DMS 273 (cell line): ENCODE data around the gene PARD3.
A peak's percentile ranks its signal among the peaks of the same experiment; 100 is the strongest.

Source experiments
- DNase-seq: peaks from one replicate; lab custom pipeline; 2025; ENCODE audit not compliant: unreplicated experiment; lab: John Stamatoyannopoulos, UW

The PARD3 gene

GRCh38 chr10:34237898-34238455 lies 577.1 kb downstream of the PARD3 start:
- DNase-seq: no peak

- DNase-seq: peak; percentile 58
Observed at GRCh38 chr10:34236931-34237330, 578.2 kb downstream of the PARD3 start.

- DNase-seq: peak; percentile 22
Observed at GRCh38 chr10:34235164-34235832, 579.8 kb downstream of the PARD3 start.

- no peak for DNase-seq
Observed at GRCh38 chr10:34232481-34232880, 582.6 kb downstream of the PARD3 start.

GRCh38 chr10:34231441-34232180 lies 583.5 kb downstream of the PARD3 start:
- no peak for DNase-seq

GRCh38 chr10:34229917-34230316 lies 585.2 kb downstream of the PARD3 start:
- no peak for DNase-seq

GRCh38 chr10:34228066-34228465 lies 587.0 kb downstream of the PARD3 start:
- DNase-seq: no peak

GRCh38 chr10:34224639-34225038 lies 590.5 kb downstream of the PARD3 start:
- no peak for DNase-seq

GRCh38 chr10:34223658-34224057 lies 591.4 kb downstream of the PARD3 start:
- DNase-seq: no peak

GRCh38 chr10:34222359-34222758 lies 592.7 kb downstream of the PARD3 start:
- no peak for DNase-seq

- no peak for DNase-seq
Observed at GRCh38 chr10:34219753-34220548, 595.1 kb downstream of the PARD3 start.

- DNase-seq: no peak
Observed at GRCh38 chr10:34217524-34217923, 597.6 kb downstream of the PARD3 start.

- no peak for DNase-seq
Observed at GRCh38 chr10:34216348-34216945, 598.6 kb downstream of the PARD3 start.

GRCh38 chr10:34213805-34214197 lies 601.3 kb downstream of the PARD3 start:
- no peak for DNase-seq

- DNase-seq: no peak
Observed at GRCh38 chr10:34213193-34213804, 601.8 kb downstream of the PARD3 start.

GRCh38 chr10:34207343-34207742 lies 607.8 kb downstream of the PARD3 start:
- no peak for DNase-seq

GRCh38 chr10:34206935-34207268 lies 608.2 kb downstream of the PARD3 start:
- no peak for DNase-seq

- DNase-seq: no peak
Observed at GRCh38 chr10:34206078-34206934, 608.8 kb downstream of the PARD3 start.

- DNase-seq: no peak
Observed at GRCh38 chr10:34205452-34205851, 609.6 kb downstream of the PARD3 start.
